K562 (cell line): ENCODE data around the gene DST. TPM values are rescaled to one million over a fixed set of nuclear protein-coding genes. Genes with fewer than 3 reads are reported as not detected.

Experiments used
- ATAC-seq: fragments of 200-7000 bp; cut with Tn5 transposase; 3 replicates; pipeline ENCODE4 v1.9.1; 2020; ENCODE audit warnings: moderate library complexity
- BruUV-seq: library from RNA; stranded (reverse); fragments of 400-500 nt; replicated peaks from 2 replicates; lab custom pipeline; 2021; lab: Mats Ljungman, UMichigan
- CTCF ChIA-PET: fragments of 300-600 bp; formaldehyde crosslinking; extraction: SDS; loops from one replicate; lab custom pipeline; 2021; ENCODE audit warnings: low intra/inter-chr PET ratio; lab: Yijun Ruan, JAX
- POLR2A ChIA-PET: fragments of 300-600, 350-650 bp; sonication (Branson Sonifier 250); formaldehyde crosslinking; extraction: SDS; loops from one replicate; lab custom pipeline; 2021; ENCODE audit warnings: antibody characterized with exemption, inconsistent platforms; lab: Yijun Ruan, JAX
- DNase-seq, 4 experiments: peaks; one replicate each; pipeline versions ENCODE4 v3.0.0 to v3.0.0-alpha.2; 2011 to 2018; ENCODE audit warnings: low spot score in 3 of 4, mixed read lengths in 3 of 4; ENCODE audit errors: extremely low read depth in 1 of 4
- FAIRE-seq: peaks from 2 replicates; lab custom pipeline; 2011; peaks lifted over from hg19 to GRCh38; lab: Jason Lieb, UNC
- H2AFZ ChIP-seq: 2 replicates; pipeline ENCODE4 v1.6.0; 2011; ENCODE audit warnings: low read depth, low read length, control low read depth, inconsistent platforms
- H3K27ac ChIP-seq: fragments of 200-600 bp; 3 replicates; pipeline ENCODE4 v1.8.0; 2011; ENCODE audit warnings: low read depth, mild to moderate bottlenecking, control low read depth, inconsistent platforms, low read length, moderate library complexity, mixed read lengths; ENCODE audit errors: extremely low read depth
- H3K27me3 ChIP-seq, 2 experiments: fragments of 300-600 bp in 1 of 2; 2 replicates in 1 of 2; 3 replicates in 1 of 2; pipeline versions ENCODE4 v1.6.0 to v1.8.0; 2011; ENCODE audit warnings: inconsistent platforms in 2 of 2, low read length in 2 of 2, mild to moderate bottlenecking in 1 of 2, mixed read lengths in 1 of 2, moderate library complexity in 1 of 2; ENCODE audit not compliant: control insufficient read depth in 2 of 2, insufficient read depth in 2 of 2
- H3K36me3 ChIP-seq: fragments of 300-600 bp; 3 replicates; pipeline ENCODE4 v1.8.0; 2011; ENCODE audit warnings: mild to moderate bottlenecking, low read length, inconsistent platforms; ENCODE audit not compliant: control insufficient read depth, insufficient read depth
- H3K4me1 ChIP-seq, 2 experiments: fragments of 200-600 bp in 1 of 2; replicated peaks in 1 of 2; 2 replicates in 1 of 2; 3 replicates in 1 of 2; pipeline versions ENCODE4 v1.5.1 to v1.8.0; 2011; ENCODE audit warnings: inconsistent platforms in 2 of 2, low read length in 2 of 2, mild to moderate bottlenecking in 1 of 2, mixed read lengths in 1 of 2, moderate library complexity in 1 of 2; ENCODE audit not compliant: control insufficient read depth in 2 of 2, insufficient read depth in 2 of 2
- H3K4me2 ChIP-seq: 2 replicates; pipeline ENCODE4 v1.6.1; 2011; ENCODE audit warnings: low read length, control low read depth, inconsistent platforms, mixed read lengths; ENCODE audit not compliant: insufficient read depth
- H3K4me3 ChIP-seq: fragments of 200-600 bp; sonication (generic), shearing (Covaris generic); 2 replicates; pipeline ENCODE4 v1.5.1; 2016; ENCODE audit warnings: control low read depth, inconsistent platforms
- H3K79me2 ChIP-seq: fragments of 200-600 bp; 3 replicates; pipeline ENCODE4 v1.8.0; 2011; ENCODE audit warnings: low read length, inconsistent platforms; ENCODE audit not compliant: control insufficient read depth, insufficient read depth
- H3K9ac ChIP-seq, 2 experiments: 2 replicates each; pipeline versions ENCODE4 v1.6.0 to v1.6.1; 2011; ENCODE audit warnings: low read depth in 2 of 2, low read length in 2 of 2, control low read depth in 1 of 2, inconsistent platforms in 1 of 2, mild to moderate bottlenecking in 1 of 2, mixed read lengths in 1 of 2; ENCODE audit not compliant: insufficient read depth in 1 of 2
- H3K9me1 ChIP-seq: one replicate; pipeline ENCODE4 v1.6.0; 2011; ENCODE audit warnings: inconsistent platforms, mild to moderate bottlenecking, low read length, moderate library complexity; ENCODE audit not compliant: control insufficient read depth, insufficient read depth
- H3K9me3 ChIP-seq: replicated peaks from 2 replicates; pipeline ENCODE4 v1.5.1; 2011; ENCODE audit warnings: low read depth, low read length, inconsistent platforms; ENCODE audit not compliant: control insufficient read depth, insufficient read depth
- H4K20me1 ChIP-seq: replicated peaks from 2 replicates; pipeline ENCODE4 v1.6.1; 2011; ENCODE audit warnings: low read length, inconsistent platforms, mixed read lengths; ENCODE audit not compliant: control insufficient read depth, insufficient read depth
- CBFB ChIP-seq: sonication (generic); formaldehyde crosslinking; IDR thresholded peaks from 2 replicates; pipeline ENCODE4 v1.4.0; 2020; ENCODE audit warnings: mild to moderate bottlenecking, missing genetic modification reagents
- ERF ChIP-seq: fragments of 450-650 bp; formaldehyde crosslinking; IDR thresholded peaks from 2 replicates; pipeline ENCODE4 v1.4.0; 2020; ENCODE audit warnings: mild to moderate bottlenecking, mixed read lengths
- KAT8 ChIP-seq: fragments of 450-650 bp; IDR thresholded peaks from 2 replicates; pipeline ENCODE4 v1.6.1; 2016; ENCODE audit warnings: low read depth, mild to moderate bottlenecking
- KLF16 ChIP-seq: IDR thresholded peaks from 2 replicates; pipeline ENCODE4 v1.6.1; 2016; ENCODE audit warnings: antibody characterized with exemption
- MBD2 ChIP-seq: sonication (generic); IDR thresholded peaks from 2 replicates; pipeline ENCODE4 v1.6.1; 2016; ENCODE audit warnings: low read depth, borderline replicate concordance
- MYC ChIP-seq, 2 experiments: fragments of 250-450 bp in 1 of 2; sonication (Bioruptor Pico) in 1 of 2; IDR thresholded peaks; 2 replicates each; pipeline versions ENCODE4 v1.5.1 to v1.6.1; 2012 to 2021; ENCODE audit warnings: low read depth in 2 of 2, borderline replicate concordance in 1 of 2, improper control_type of control experiment in 1 of 2, low read length in 1 of 2, mild to moderate bottlenecking in 1 of 2, moderate library complexity in 1 of 2
- RFX7 ChIP-seq: fragments of 250-450 bp; sonication (Bioruptor Pico); IDR thresholded peaks from 2 replicates; pipeline ENCODE4 v1.5.1; 2021; ENCODE audit warnings: mild to moderate bottlenecking
- TCF3 ChIP-seq: sonication (generic); formaldehyde crosslinking; IDR thresholded peaks from 2 replicates; pipeline ENCODE4 v1.4.0; 2020; ENCODE audit warnings: mild to moderate bottlenecking, missing genetic modification reagents
- TCF7 ChIP-seq: sonication (generic); IDR thresholded peaks from 2 replicates; pipeline ENCODE4 v1.6.1; 2016; ENCODE audit warnings: antibody characterized with exemption, borderline replicate concordance
- ZC3H11A ChIP-seq: IDR thresholded peaks from 2 replicates; pipeline ENCODE4 v1.6.1; 2012; ENCODE audit warnings: low read depth, low read length, improper control_type of control experiment
- ZFP1 ChIP-seq: fragments of 450-650 bp; formaldehyde crosslinking; IDR thresholded peaks from 2 replicates; pipeline ENCODE4 v1.4.0; 2020; ENCODE audit warnings: mild to moderate bottlenecking, mixed read lengths
- ZNF133 ChIP-seq: fragments of 250-450 bp; sonication (Bioruptor Pico); IDR thresholded peaks from 2 replicates; pipeline ENCODE4 v1.4.0; 2020; ENCODE audit warnings: mild to moderate bottlenecking
- WGBS: fragments of 100-300 bp; shearing (Covaris generic); methylation state at CpG from one replicate; pipeline ENCODE4 v1.1.6; 2016; ENCODE audit warnings: low coverage, mixed read lengths; ENCODE audit not compliant: insufficient coverage; ENCODE audit errors: missing lambda C conversion rate; 5-methylcytosine and 5-hydroxymethylcytosine counted together
- in situ Hi-C: fragments of 300-500 bp; cut with MboI; formaldehyde crosslinking; loops from 4 replicates; pipeline ENCODE4 v1.15.0; 2018; ENCODE audit warnings: inconsistent platforms, mixed read lengths
- intact Hi-C: fragments of 100-400 bp; cut with micrococcal nuclease; formaldehyde crosslinking; loops from 2 replicates; pipeline ENCODE4 v1.14.2; 2022
- polyA plus RNA-seq, 8 experiments: library from polyadenylated mRNA; depleted of rRNA in 4 of 8; stranded (reverse) in 5 of 8; unstranded in 3 of 8; fragments of >200 nt; fragmentation: Nextera tagmentation in 2 of 8; fragmentation: Illumina TruSeq in 1 of 8; extraction: Ambion mirVana in 2 of 8; extraction: Trizol in 1 of 8; gene quantifications; 2 replicates each; pipeline versions ENCODE4 v1.2.1 to v1.2.3, GENCODE V29; 2011 to 2014; ENCODE audit warnings: inconsistent platforms in 1 of 8, missing spikeins in 1 of 8
- total RNA-seq, 7 experiments: library from RNA; depleted of rRNA in 6 of 7; stranded (reverse); fragments of >200 nt in 6 of 7; fragmentation: Illumina TruSeq in 2 of 7; extraction: Trizol in 2 of 7; gene quantifications; 2 replicates each; pipeline versions ENCODE4 v1.2.1 to v1.2.3, GENCODE V29; 2011 to 2021; ENCODE audit warnings: low replicate concordance in 1 of 7
- TF ChIP-seq, protein P1 (sequence below): fragments of 450-650 bp; formaldehyde crosslinking; IDR thresholded peaks from 2 replicates; pipeline ENCODE4 v1.4.0; 2020; ENCODE audit warnings: mild to moderate bottlenecking
- TF ChIP-seq, protein P2 (sequence below): fragments of 450-650 bp; conservative IDR thresholded peaks from 2 replicates; pipeline ENCODE4 v1.6.1; 2016; ENCODE audit warnings: missing genetic modification characterization, low read depth, mild to moderate bottlenecking, control low read depth, missing compliant biosample characterization
- TF ChIP-seq, protein P3 (sequence below): fragments of 250-450 bp; sonication (Bioruptor Pico); IDR thresholded peaks from 2 replicates; pipeline ENCODE4 v1.5.0; 2020; ENCODE audit warnings: mild to moderate bottlenecking
- TF ChIP-seq, protein P4 (sequence below): sonication (generic); formaldehyde crosslinking; IDR thresholded peaks from 2 replicates; pipeline ENCODE4 v1.8.0; 2022; ENCODE audit warnings: missing genetic modification reagents, mild to moderate bottlenecking, borderline replicate concordance

The DST gene
- total and polyA plus RNA-seq, 9 of the 15 experiments (the other 6 are each of a cell fraction or from before 2014, with no cell fraction given) = 5.2 to 21.9 (median 13.3) TPM

DNA sequence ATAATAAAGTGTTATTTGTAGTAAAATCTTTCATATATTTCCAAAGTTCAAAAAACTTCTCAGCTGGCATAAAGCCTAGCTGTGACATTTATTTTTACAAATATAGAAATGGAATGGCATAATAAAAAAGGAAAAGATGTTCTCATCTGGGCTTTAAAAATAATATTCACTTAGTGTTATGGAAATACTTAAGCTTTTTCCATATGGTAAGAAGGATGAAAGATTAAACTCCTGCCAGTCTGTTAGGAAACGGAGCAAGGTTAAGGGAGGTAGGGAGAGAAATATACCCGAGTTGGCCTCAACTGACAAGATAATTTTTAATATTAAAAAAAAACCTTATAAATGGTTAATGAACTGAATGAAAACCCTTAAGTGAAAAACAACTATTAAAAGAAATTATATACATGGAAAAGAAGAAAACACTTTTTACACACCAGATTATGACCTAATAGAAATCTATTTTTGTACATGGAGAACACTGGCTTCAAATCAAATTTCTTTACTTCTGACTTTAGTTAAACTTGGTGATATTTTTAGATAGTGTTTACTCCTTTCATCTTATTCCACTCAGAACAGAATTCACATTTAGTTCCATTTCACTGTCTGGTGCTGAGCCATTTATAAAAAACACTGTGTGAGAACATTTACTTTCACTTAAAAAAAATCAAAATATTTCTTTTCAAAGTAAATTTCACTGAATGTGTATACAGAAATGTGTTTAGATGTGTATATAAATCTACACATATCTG, 137.0 kb downstream of the DST start:
- peaks cover 3% of the 10 kb centered on the region; the same call in 1 of the 3 replicates for H3K36me3 ChIP-seq
- peaks cover 0 to 9% of the 10 kb centered on the region in 2 experiments; a peak in 3 of 5 replicates for H3K4me1 ChIP-seq
- no peaks in the 10 kb centered on the region for H3K27me3 ChIP-seq
- TF ChIP-seq RFX7 (CRISPR knock-in tag) (no peak), TCF3 (CRISPR knock-in tag) (no peak), TCF7 (no peak), MBD2 (no peak), KLF16 (no peak), ZC3H11A (no peak), ZNF133 (CRISPR knock-in tag) (no peak), ERF (no peak), ZFP1 (CRISPR knock-in tag) (no peak), CBFB (CRISPR knock-in tag) (no peak), MYC (IDR thresholded peaks at IDR 0.05; ENCODE audit: low read depth, low read length) (no peak), MYC (CRISPR knock-in tag; IDR thresholded peaks at IDR 0.05; ENCODE audit: borderline replicate concordance, low read depth) (no peak), KAT8 (no peak)
- TF ChIP-seq, protein P1, sequence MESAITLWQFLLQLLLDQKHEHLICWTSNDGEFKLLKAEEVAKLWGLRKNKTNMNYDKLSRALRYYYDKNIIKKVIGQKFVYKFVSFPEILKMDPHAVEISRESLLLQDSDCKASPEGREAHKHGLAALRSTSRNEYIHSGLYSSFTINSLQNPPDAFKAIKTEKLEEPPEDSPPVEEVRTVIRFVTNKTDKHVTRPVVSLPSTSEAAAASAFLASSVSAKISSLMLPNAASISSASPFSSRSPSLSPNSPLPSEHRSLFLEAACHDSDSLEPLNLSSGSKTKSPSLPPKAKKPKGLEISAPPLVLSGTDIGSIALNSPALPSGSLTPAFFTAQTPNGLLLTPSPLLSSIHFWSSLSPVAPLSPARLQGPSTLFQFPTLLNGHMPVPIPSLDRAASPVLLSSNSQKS (CRISPR knock-in tag) = no peak
- TF ChIP-seq, protein P2, sequence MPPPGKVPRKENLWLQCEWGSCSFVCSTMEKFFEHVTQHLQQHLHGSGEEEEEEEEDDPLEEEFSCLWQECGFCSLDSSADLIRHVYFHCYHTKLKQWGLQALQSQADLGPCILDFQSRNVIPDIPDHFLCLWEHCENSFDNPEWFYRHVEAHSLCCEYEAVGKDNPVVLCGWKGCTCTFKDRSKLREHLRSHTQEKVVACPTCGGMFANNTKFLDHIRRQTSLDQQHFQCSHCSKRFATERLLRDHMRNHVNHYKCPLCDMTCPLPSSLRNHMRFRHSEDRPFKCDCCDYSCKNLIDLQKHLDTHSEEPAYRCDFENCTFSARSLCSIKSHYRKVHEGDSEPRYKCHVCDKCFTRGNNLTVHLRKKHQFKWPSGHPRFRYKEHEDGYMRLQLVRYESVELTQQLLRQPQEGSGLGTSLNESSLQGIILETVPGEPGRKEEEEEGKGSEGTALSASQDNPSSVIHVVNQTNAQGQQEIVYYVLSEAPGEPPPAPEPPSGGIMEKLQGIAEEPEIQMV = no peak
- TF ChIP-seq, protein P3, sequence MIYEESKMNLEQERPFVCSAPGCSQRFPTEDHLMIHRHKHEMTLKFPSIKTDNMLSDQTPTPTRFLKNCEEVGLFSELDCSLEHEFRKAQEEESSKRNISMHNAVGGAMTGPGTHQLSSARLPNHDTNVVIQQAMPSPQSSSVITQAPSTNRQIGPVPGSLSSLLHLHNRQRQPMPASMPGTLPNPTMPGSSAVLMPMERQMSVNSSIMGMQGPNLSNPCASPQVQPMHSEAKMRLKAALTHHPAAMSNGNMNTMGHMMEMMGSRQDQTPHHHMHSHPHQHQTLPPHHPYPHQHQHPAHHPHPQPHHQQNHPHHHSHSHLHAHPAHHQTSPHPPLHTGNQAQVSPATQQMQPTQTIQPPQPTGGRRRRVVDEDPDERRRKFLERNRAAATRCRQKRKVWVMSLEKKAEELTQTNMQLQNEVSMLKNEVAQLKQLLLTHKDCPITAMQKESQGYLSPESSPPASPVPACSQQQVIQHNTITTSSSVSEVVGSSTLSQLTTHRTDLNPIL (CRISPR knock-in tag) = no peak
- TF ChIP-seq, protein P4, sequence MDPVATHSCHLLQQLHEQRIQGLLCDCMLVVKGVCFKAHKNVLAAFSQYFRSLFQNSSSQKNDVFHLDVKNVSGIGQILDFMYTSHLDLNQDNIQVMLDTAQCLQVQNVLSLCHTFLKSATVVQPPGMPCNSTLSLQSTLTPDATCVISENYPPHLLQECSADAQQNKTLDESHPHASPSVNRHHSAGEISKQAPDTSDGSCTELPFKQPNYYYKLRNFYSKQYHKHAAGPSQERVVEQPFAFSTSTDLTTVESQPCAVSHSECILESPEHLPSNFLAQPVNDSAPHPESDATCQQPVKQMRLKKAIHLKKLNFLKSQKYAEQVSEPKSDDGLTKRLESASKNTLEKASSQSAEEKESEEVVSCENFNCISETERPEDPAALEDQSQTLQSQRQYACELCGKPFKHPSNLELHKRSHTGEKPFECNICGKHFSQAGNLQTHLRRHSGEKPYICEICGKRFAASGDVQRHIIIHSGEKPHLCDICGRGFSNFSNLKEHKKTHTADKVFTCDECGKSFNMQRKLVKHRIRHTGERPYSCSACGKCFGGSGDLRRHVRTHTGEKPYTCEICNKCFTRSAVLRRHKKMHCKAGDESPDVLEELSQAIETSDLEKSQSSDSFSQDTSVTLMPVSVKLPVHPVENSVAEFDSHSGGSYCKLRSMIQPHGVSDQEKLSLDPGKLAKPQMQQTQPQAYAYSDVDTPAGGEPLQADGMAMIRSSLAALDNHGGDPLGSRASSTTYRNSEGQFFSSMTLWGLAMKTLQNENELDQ (CRISPR knock-in tag) = no peak
- DNase-seq (no peak), ATAC-seq (no peak), FAIRE-seq (no peak)
- no peaks in the 10 kb centered on the region for H3K9me3 ChIP-seq
- H3K4me2 ChIP-seq = no peak overlapping the region
- intact Hi-C loops (no loop called here), in situ Hi-C loops (no loop called here)
- no peak overlapping the region for H3K9ac ChIP-seq
- POLR2A ChIA-PET = no interaction called here
- no peaks in the 10 kb centered on the region for H4K20me1 ChIP-seq
- no peak overlapping the region for H2AFZ ChIP-seq
- H3K27ac ChIP-seq = no peak overlapping the region
- BruUV-seq = no TSS peak
- H3K9me1 ChIP-seq = no peaks in the 10 kb centered on the region
- H3K4me3 ChIP-seq = no peak overlapping the region
- WGBS = 14% methylated on average over 2 of the region's 2 CpGs
- no peaks in the 10 kb centered on the region for H3K79me2 ChIP-seq
- CTCF ChIA-PET = no interaction called here
